DOHH2 (cell line): ENCODE data around the gene MYO1F.

ENCODE experiments used
- H3F3A ChIP-seq: fragments of 200-600 bp; sonication (generic), shearing (Covaris generic); 2 replicates; pipeline ENCODE4 v1.6.0; 2016; ENCODE audit warnings: antibody characterized with exemption, mild to moderate bottlenecking; ENCODE audit not compliant: control insufficient read depth, insufficient read depth
- H3K27ac ChIP-seq: fragments of 200-600 bp; sonication (generic); 2 replicates; pipeline ENCODE4 v1.5.1; 2014; ENCODE audit warnings: low read depth, mild to moderate bottlenecking, low read length, moderate library complexity
- H3K27me3 ChIP-seq: fragments of 200-600 bp; sonication (generic); 2 replicates; pipeline ENCODE4 v1.6.1; 2014; ENCODE audit warnings: mild to moderate bottlenecking, low read length, mixed read lengths; ENCODE audit not compliant: control insufficient read depth
- H3K36me3 ChIP-seq: fragments of 200-600 bp; sonication (generic); 2 replicates; pipeline ENCODE4 v1.6.1; 2014; ENCODE audit warnings: mild to moderate bottlenecking, low read length, moderate library complexity, mixed read lengths; ENCODE audit not compliant: control insufficient read depth
- H3K4me1 ChIP-seq: fragments of 200-600 bp; sonication (generic); 2 replicates; pipeline ENCODE4 v1.6.1; 2014; ENCODE audit warnings: mild to moderate bottlenecking, low read length, mixed read lengths; ENCODE audit not compliant: control insufficient read depth
- H3K4me2 ChIP-seq: fragments of 200-600 bp; sonication (generic); 2 replicates; pipeline ENCODE4 v1.6.0; 2014; ENCODE audit warnings: mild to moderate bottlenecking, low read length, moderate library complexity
- H3K4me3 ChIP-seq: fragments of 200-600 bp; sonication (generic); 2 replicates; pipeline ENCODE4 v1.5.1; 2014; ENCODE audit warnings: mild to moderate bottlenecking, low read length, mixed read lengths
- H3K79me2 ChIP-seq: fragments of 200-600 bp; sonication (generic); 2 replicates; pipeline ENCODE4 v1.6.1; 2014; ENCODE audit warnings: mild to moderate bottlenecking, low read length, mixed read lengths; ENCODE audit not compliant: control insufficient read depth
- H3K9me2 ChIP-seq: fragments of 200-600 bp; sonication (generic); replicated peaks from 2 replicates; pipeline ENCODE4 v1.6.1; 2014; ENCODE audit warnings: mild to moderate bottlenecking, low read length, mixed read lengths; ENCODE audit not compliant: control insufficient read depth
- H3K9me3 ChIP-seq: fragments of 200-600 bp; sonication (generic); 2 replicates; pipeline ENCODE4 v1.6.1; 2014; ENCODE audit warnings: antibody characterized with exemption, low read length, mixed read lengths; ENCODE audit not compliant: control insufficient read depth, insufficient read depth
- H4K20me1 ChIP-seq: fragments of 200-600 bp; sonication (generic); 2 replicates; pipeline ENCODE4 v1.6.0; 2014; ENCODE audit warnings: low read depth, mild to moderate bottlenecking, antibody characterized with exemption, low read length, moderate library complexity; ENCODE audit not compliant: control insufficient read depth, insufficient read depth
- CTCF ChIP-seq: fragments of 200-600 bp; sonication (generic); IDR thresholded peaks from one replicate; pipeline ENCODE4 v1.5.1; 2014; ENCODE audit warnings: antibody characterized with exemption, mild to moderate bottlenecking, low read depth, low read length; ENCODE audit not compliant: poor library complexity, severe bottlenecking
- EZH2phosphoT487 ChIP-seq: fragments of 200-600 bp; sonication (generic); IDR thresholded peaks from 2 replicates; pipeline ENCODE4 v1.6.1; 2017; ENCODE audit warnings: borderline replicate concordance, mild to moderate bottlenecking, antibody characterized with exemption, low read length, moderate library complexity, mixed read lengths

The MYO1F gene

GRCh38 chr19:8600816-8601215, 23.6 kb upstream of the MYO1F start:
- Histone ChIP-seq H3K27me3 (no peaks in the 10 kb centered on the region), H3K4me1 (no peaks in the 10 kb centered on the region), H3F3A (no peaks in the 10 kb centered on the region), H3K9me2 (no peaks in the 10 kb centered on the region), H4K20me1 (no peaks in the 10 kb centered on the region), H3K4me2 (no peak overlapping the region), H3K36me3 (no peaks in the 10 kb centered on the region), H3K79me2 (no peaks in the 10 kb centered on the region), H3K4me3 (no peak overlapping the region), H3K27ac (no peak overlapping the region), H3K9me3 (peaks cover 4% of the 10 kb centered on the region; the same call in 1 of the 2 replicates)
- TF ChIP-seq CTCF (no peak), EZH2phosphoT487 (no peak)

GRCh38 chr19:8600064-8600463, 22.8 kb upstream of the MYO1F start:
- peaks cover 4% of the 10 kb centered on the region; the same call in 1 of the 2 replicates for H3K9me3 ChIP-seq
- TF ChIP-seq EZH2phosphoT487 (no peak), CTCF (no peak)
- H3K27me3 ChIP-seq, result no peaks in the 10 kb centered on the region
- H3K79me2 ChIP-seq, result no peaks in the 10 kb centered on the region
- no peaks in the 10 kb centered on the region for H3K36me3 ChIP-seq
- H4K20me1 ChIP-seq, result no peaks in the 10 kb centered on the region
- H3K4me2 ChIP-seq, result no peak overlapping the region
- H3K4me1 ChIP-seq, result no peaks in the 10 kb centered on the region
- H3K9me2 ChIP-seq, result no peaks in the 10 kb centered on the region
- H3K4me3 ChIP-seq, result no peak overlapping the region
- H3K27ac ChIP-seq, result no peak overlapping the region
- H3F3A ChIP-seq, result no peaks in the 10 kb centered on the region

- no peaks in the 10 kb centered on the region for H4K20me1 ChIP-seq
- H3K27ac ChIP-seq, result no peak overlapping the region
- no peak for TF ChIP-seq EZH2phosphoT487
- TF ChIP-seq CTCF, result no peak
- H3K4me1 ChIP-seq, result no peaks in the 10 kb centered on the region
- H3K36me3 ChIP-seq, result no peaks in the 10 kb centered on the region
- no peaks in the 10 kb centered on the region for H3F3A ChIP-seq
- no peak overlapping the region for H3K4me3 ChIP-seq
- no peaks in the 10 kb centered on the region for H3K9me2 ChIP-seq
- H3K79me2 ChIP-seq, result no peaks in the 10 kb centered on the region
- H3K9me3 ChIP-seq, result peaks cover 8% of the 10 kb centered on the region; the same call in 1 of the 2 replicates
- no peaks in the 10 kb centered on the region for H3K27me3 ChIP-seq
- H3K4me2 ChIP-seq, result no peak overlapping the region
These were observed 18.9 kb upstream of the MYO1F start for GRCh38 chr19:8596168-8596567.
